Adrenal gland (tissue), 12 donors: ENCODE measurements around the gene LILRB2. TPM values are rescaled to one million over a fixed set of nuclear protein-coding genes. Genes with fewer than 3 reads are reported as not detected.
A peak's percentile ranks its signal among the peaks of the same experiment; 100 is the strongest.
"Not testable (repeated sequence)": the region's sequence is repeated elsewhere in the genome, so short reads cannot be mapped to it uniquely, and the experiment has no call there.

ENCODE experiments used
- DNase-seq, 7 donors: peaks; one replicate each; pipeline ENCODE4 v3.0.0-alpha.2; 2019 to 2020
- H3K27ac ChIP-seq, 5 donors: fragments of 200-600 bp; sonication (generic) in 4 of 5; 1 replicate in 3 of 5; 2 replicates in 2 of 5; pipeline versions ENCODE4 v1.5.1 to v1.8.0; 2016 to 2020; ENCODE audit warnings: mild to moderate bottlenecking in 1 of 5
- H3K27me3 ChIP-seq: fragments of 200-600 bp; 2 replicates; pipeline ENCODE4 v1.8.0; 2021
- H3K36me3 ChIP-seq, 2 donors: fragments of 200-600 bp; replicated peaks in 1 of 2; 1 replicate in 1 of 2; 2 replicates in 1 of 2; pipeline versions ENCODE4 v1.5.1 to v1.8.0; 2018 to 2022
- H3K4me1 ChIP-seq, 2 donors: fragments of 200-600 bp; replicated peaks in 1 of 2; 1 replicate in 1 of 2; 2 replicates in 1 of 2; pipeline versions ENCODE4 v1.5.1 to v1.8.0; 2018 to 2021
- H3K4me3 ChIP-seq, 4 donors: fragments of 200-600 bp; sonication (generic) in 3 of 4; one replicate each; pipeline ENCODE4 v1.5.1; 2016 to 2018
- H3K9me3 ChIP-seq, 3 donors: fragments of 200-600 bp; sonication (generic) in 1 of 3; replicated peaks in 1 of 3; 1 replicate in 2 of 3; 2 replicates in 1 of 3; pipeline versions ENCODE4 v1.5.1 to v1.8.0; 2016 to 2021
- POLR2A ChIP-seq, 2 donors: fragments of 450-650 bp; IDR thresholded peaks; one replicate each; pipeline ENCODE4 v1.6.1; 2017; ENCODE audit warnings: antibody characterized with exemption in 2 of 2, mild to moderate bottlenecking in 2 of 2, moderate library complexity in 1 of 2
- WGBS, 4 donors: extraction: QIAGEN DNeasy Blood & Tissue Kit in 2 of 4; methylation state at CpG; one replicate each; pipeline versions ENCODE4 v1.1.5 to v1.1.7; 2013 to 2017; 5-methylcytosine and 5-hydroxymethylcytosine counted together
- intact Hi-C, 2 donors: fragments of 100-400 bp; cut with DNase I; formaldehyde crosslinking; loops; one replicate each; pipeline versions ENCODE4 v1.14.1 to v1.15.0; 2022 to 2023
- polyA plus RNA-seq, 3 donors: library from polyadenylated mRNA; stranded (reverse); fragments of 200-250 nt in 2 of 3; fragments of 350-450 nt in 1 of 3; fragmentation: Illumina TruSeq in 1 of 3; extraction: RNeasy Lipid Tissue Mini Kit (QIAGEN cat#74804) in 1 of 3; gene quantifications; one replicate each; pipeline ENCODE4 v1.2.3, GENCODE V29; 2013 to 2014
- total RNA-seq, 9 donors: library from RNA; depleted of rRNA in 4 of 9; stranded (reverse); fragments of >200 nt in 4 of 9; fragments of 120-200 nt in 1 of 9; fragmentation: NEBNext Ultra II Directional in 1 of 9; extraction: Animal tissue kit (Norgen Biotek cat#: 25700) in 1 of 9; gene quantifications; one replicate each; pipeline versions ENCODE4 v1.1.0 to v1.2.4, GENCODE V29; 2013 to 2023
- TF ChIP-seq, protein P1 (sequence below), 6 experiments: fragments of 450-650 bp in 4 of 6; fragments of 200-600 bp in 2 of 6; sonication (generic) in 1 of 6; IDR thresholded peaks; 1 replicate in 5 of 6; 2 replicates in 1 of 6; pipeline versions ENCODE4 v1.5.1 to v1.8.0; 2016 to 2021; ENCODE audit warnings: antibody characterized with exemption in 6 of 6, mild to moderate bottlenecking in 2 of 6, moderate library complexity in 1 of 6
- donor health status: healthy with polysubstance abuse.
- donor health status: Bipolar disorder and iron deficiency.
- donor health status: DM: yes; HTN: yes; CAD: no.
- donor health status: DM: no; HTN: no; CAD: no.
- donor health status: DM: no; HTN: no; CAD: no.
- donor health status: DM: yes; HTN: yes; CAD: no.

The LILRB2 gene
- total and polyA plus RNA-seq, 12 donors, result 0.50 to 16.5 (median 8.2) TPM

DNA sequence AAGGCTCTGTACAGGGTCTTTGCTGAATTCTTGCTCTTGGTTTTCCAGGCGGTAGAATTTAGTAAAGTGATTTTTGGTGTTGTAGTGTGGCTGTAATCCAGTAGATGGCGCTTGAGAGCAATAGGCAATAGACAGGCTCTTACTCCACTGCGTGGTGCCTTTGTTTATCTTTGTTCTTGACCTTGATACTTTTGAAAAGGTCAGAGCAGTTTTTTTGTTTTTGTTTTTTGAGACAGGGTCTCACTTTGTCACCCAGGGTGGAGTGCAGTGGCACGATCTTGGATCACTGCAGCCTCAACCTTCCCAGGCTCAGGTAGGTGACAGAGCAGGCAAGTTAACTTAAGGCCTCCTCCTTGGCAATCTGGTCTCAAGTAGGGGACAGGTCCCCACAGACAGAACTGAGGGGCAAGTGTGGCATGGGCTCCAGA is 44.3 kb upstream of the LILRB2 start:
- Histone ChIP-seq H3K27ac (no peak overlapping the region), H3K4me1 (no peaks in the 10 kb centered on the region), H3K36me3 (no peaks in the 10 kb centered on the region), H3K9me3 (no peaks in the 10 kb centered on the region), H3K27me3 (peaks cover 6% of the 10 kb centered on the region), H3K4me3 (no peak overlapping the region)
- intact Hi-C loops, result loop anchor here in 1 of 2 donors (5.0 kb wide), 1 partner anchor 62 kb away; no protein-coding TSS in a partner anchor
- WGBS, 4 donors, result 3 to 9% (median 5%) methylated on average over 4 of the region's 4 CpGs
- DNase-seq, result peak in 3 of 7 donors; percentile 35 to 53 (median 50)
- TF ChIP-seq, protein P1, sequence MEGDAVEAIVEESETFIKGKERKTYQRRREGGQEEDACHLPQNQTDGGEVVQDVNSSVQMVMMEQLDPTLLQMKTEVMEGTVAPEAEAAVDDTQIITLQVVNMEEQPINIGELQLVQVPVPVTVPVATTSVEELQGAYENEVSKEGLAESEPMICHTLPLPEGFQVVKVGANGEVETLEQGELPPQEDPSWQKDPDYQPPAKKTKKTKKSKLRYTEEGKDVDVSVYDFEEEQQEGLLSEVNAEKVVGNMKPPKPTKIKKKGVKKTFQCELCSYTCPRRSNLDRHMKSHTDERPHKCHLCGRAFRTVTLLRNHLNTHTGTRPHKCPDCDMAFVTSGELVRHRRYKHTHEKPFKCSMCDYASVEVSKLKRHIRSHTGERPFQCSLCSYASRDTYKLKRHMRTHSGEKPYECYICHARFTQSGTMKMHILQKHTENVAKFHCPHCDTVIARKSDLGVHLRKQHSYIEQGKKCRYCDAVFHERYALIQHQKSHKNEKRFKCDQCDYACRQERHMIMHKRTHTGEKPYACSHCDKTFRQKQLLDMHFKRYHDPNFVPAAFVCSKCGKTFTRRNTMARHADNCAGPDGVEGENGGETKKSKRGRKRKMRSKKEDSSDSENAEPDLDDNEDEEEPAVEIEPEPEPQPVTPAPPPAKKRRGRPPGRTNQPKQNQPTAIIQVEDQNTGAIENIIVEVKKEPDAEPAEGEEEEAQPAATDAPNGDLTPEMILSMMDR (IDR thresholded peaks at IDR 0.05), result peak; percentile 59 to 85 (median 76)
- TF ChIP-seq POLR2A (IDR thresholded peaks at IDR 0.05), result no peak

DNA sequence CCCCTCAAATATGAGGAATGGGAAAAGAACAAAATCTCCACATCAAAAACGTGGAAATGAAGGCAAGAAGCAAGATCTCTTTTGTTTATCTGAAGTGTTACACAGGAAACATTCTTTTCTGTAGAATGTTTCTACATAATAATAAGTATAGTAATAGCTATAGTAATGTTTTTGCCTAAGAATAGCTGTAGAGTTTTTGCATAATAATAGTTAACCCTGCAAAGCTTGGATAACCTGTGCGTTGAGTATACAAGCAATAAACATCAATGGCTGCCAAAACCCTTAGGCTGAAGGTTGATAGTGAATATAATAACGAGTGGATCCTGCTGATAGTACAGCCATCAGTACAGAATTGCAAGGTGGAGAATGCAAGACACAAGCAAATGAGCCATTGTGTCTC is 43.2 kb upstream of the LILRB2 start:
- peaks cover 6% of the 10 kb centered on the region for H3K27me3 ChIP-seq
- no peaks in the 10 kb centered on the region for H3K9me3 ChIP-seq
- H3K36me3 ChIP-seq, result no peaks in the 10 kb centered on the region
- no peak for DNase-seq
- intact Hi-C loops, result no loop called here
- 13 to 28% (median 19%) methylated on average over 3 of the region's 3 CpGs for WGBS, 4 donors
- H3K27ac ChIP-seq, result no peak overlapping the region
- H3K4me1 ChIP-seq, result no peaks in the 10 kb centered on the region
- no peak overlapping the region for H3K4me3 ChIP-seq
- no peak for TF ChIP-seq POLR2A (IDR thresholded peaks at IDR 0.05)
- TF ChIP-seq, protein P1 (IDR thresholded peaks at IDR 0.05), result no peak

DNA sequence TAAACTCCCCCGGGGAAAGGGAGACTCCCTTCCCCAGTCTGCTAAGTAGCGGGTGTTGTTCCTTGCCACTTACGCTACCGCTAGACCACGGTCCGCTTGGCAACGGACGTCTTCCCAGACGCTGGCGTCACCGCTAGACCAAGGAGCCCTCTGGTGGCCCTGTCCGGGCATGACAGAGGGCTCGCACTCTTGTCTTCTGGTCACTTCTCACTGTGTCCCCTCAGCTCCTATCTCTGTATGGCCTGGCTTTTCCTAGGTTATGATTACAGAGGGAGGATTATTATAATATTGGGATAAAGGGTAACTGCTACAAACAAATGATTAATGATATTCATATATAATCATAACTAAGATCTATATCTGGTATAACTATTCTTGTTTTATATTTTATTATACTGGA is 42.0 kb upstream of the LILRB2 start:
- H3K27me3 ChIP-seq, H3K4me1 ChIP-seq, intact Hi-C loops, H3K9me3 ChIP-seq, H3K36me3 ChIP-seq, H3K4me3 ChIP-seq, H3K27ac ChIP-seq, DNase-seq: not testable (repeated sequence)
- TF ChIP-seq, protein P1 (IDR thresholded peaks at IDR 0.05), result peak in 2 of 6 experiments; percentile 30 to 41
- 37% methylated on average over 9 of the region's 13 CpGs; no CpG with 5 or more reads in 3 of the 4 donors for WGBS, 4 donors

- H3K4me3 ChIP-seq, H3K27ac ChIP-seq, H3K4me1 ChIP-seq, H3K9me3 ChIP-seq, DNase-seq, intact Hi-C loops, H3K27me3 ChIP-seq, H3K36me3 ChIP-seq: not testable (repeated sequence)
- WGBS, 4 donors, result 89 to 93% (median 90%) methylated on average over 10 to 12 of the region's 13 CpGs
Observed at GRCh38 chr19:54322295-54322694, 41.4 kb upstream of the LILRB2 start.

GRCh38 chr19:54319892-54320670 is 39.2 kb upstream of the LILRB2 start:
- Histone ChIP-seq H3K9me3 (no peaks in the 10 kb centered on the region), H3K27me3 (peaks cover 14% of the 10 kb centered on the region), H3K4me3 (no peak overlapping the region), H3K4me1 (no peaks in the 10 kb centered on the region), H3K27ac (no peak overlapping the region), H3K36me3 (no peaks in the 10 kb centered on the region)
- TF ChIP-seq, protein P1 (IDR thresholded peaks at IDR 0.05), result no peak
- no peak for TF ChIP-seq POLR2A (IDR thresholded peaks at IDR 0.05)
- 72 to 83% (median 78%) methylated on average over 14 of the region's 14 CpGs for WGBS, 4 donors
- intact Hi-C loops, result no loop called here
- no peak for DNase-seq
